ENCODE data around the gene KLHL4.
"Not testable (repeated sequence)": the region's sequence is repeated elsewhere in the genome, so short reads cannot be mapped to it uniquely, and the experiment has no call there.

KLHL4 gene

GRCh38 chrX:87517571-87518141 is at the start of gene KLHL4:
Gene KLHL4 (plus strand): TSS chrX:87517802. CDS start chrX:87517894, 92 bp downstream.
- no peak for FAIRE-seq

- no peak for FAIRE-seq
These were observed 48.7 kb upstream of the KLHL4 start for GRCh38 chrX:87468941-87469340.

- FAIRE-seq, result no peak
These were observed 41.8 kb upstream of the KLHL4 start for GRCh38 chrX:87475793-87476192.

- not testable (repeated sequence) for FAIRE-seq
These were observed 38.9 kb upstream of the KLHL4 start for GRCh38 chrX:87478703-87479102.

- no peak for FAIRE-seq
These were observed 28.5 kb upstream of the KLHL4 start for GRCh38 chrX:87489071-87489470.

GRCh38 chrX:87515836-87516235 is 1.8 kb upstream of the KLHL4 start:
- FAIRE-seq, result no peak

GRCh38 chrX:87516717-87517121 is 883 bp upstream of the KLHL4 start:
- no peak for FAIRE-seq

GRCh38 chrX:87518504-87518903 is 902 bp downstream of the KLHL4 start:
- no peak for FAIRE-seq

- FAIRE-seq, result no peak
These were observed 8.2 kb downstream of the KLHL4 start for GRCh38 chrX:87525771-87526229.

GRCh38 chrX:87526281-87526680 is 8.7 kb downstream of the KLHL4 start:
- FAIRE-seq, result no peak

GRCh38 chrX:87528487-87528886 is 10.9 kb downstream of the KLHL4 start:
- FAIRE-seq, result no peak

GRCh38 chrX:87571964-87572363 is 54.4 kb downstream of the KLHL4 start:
- no peak for FAIRE-seq

GRCh38 chrX:87572901-87573300 is 55.3 kb downstream of the KLHL4 start:
- no peak for FAIRE-seq

- no peak for FAIRE-seq
These were observed 61.4 kb downstream of the KLHL4 start for GRCh38 chrX:87578978-87579377.

GRCh38 chrX:87580862-87581261 is 63.3 kb downstream of the KLHL4 start:
- FAIRE-seq, result no peak

- FAIRE-seq, result no peak
These were observed 64.9 kb downstream of the KLHL4 start for GRCh38 chrX:87582453-87582852.

GRCh38 chrX:87583679-87584078 is 66.1 kb downstream of the KLHL4 start:
- FAIRE-seq, result no peak

GRCh38 chrX:87616371-87616770 is 98.8 kb downstream of the KLHL4 start:
- no peak for FAIRE-seq

- no peak for FAIRE-seq
These were observed 104.1 kb downstream of the KLHL4 start for GRCh38 chrX:87621697-87622096.

GRCh38 chrX:87626996-87627395 is 109.4 kb downstream of the KLHL4 start:
- FAIRE-seq, result no peak

- no peak for FAIRE-seq
These were observed 116.8 kb downstream of the KLHL4 start for GRCh38 chrX:87634361-87634760.

GRCh38 chrX:87636533-87636932 is 118.9 kb downstream of the KLHL4 start:
- no peak for FAIRE-seq

GRCh38 chrX:87641439-87641838 is 123.8 kb downstream of the KLHL4 start:
- not testable (repeated sequence) for FAIRE-seq

- FAIRE-seq, result no peak
These were observed 144.2 kb downstream of the KLHL4 start for GRCh38 chrX:87661761-87662160.

- no peak for FAIRE-seq
These were observed 145.8 kb downstream of the KLHL4 start for GRCh38 chrX:87663421-87663820.

Measured in TTC549 (cell line).